Body of pancreas (tissue), 4 donors: ENCODE results near the gene GABRB1. TPM values are rescaled to one million over a fixed set of nuclear protein-coding genes. Genes with fewer than 3 reads are reported as not detected.

Experiments
- ATAC-seq: fragments of 150-250 bp; one replicate; pipeline ENCODE4 v1.9.1; 2016
- DNase-seq, 4 donors: peaks; one replicate each; pipeline ENCODE4 v3.0.0-alpha.2; 2019
- H3K27ac ChIP-seq, 4 donors: fragments of 200-600 bp; sonication (generic); 1 replicate in 3 of 4; 2 replicates in 1 of 4; pipeline versions ENCODE4 v1.5.1 to v1.6.1; 2016 to 2019; ENCODE audit warnings: mild to moderate bottlenecking in 1 of 4, mixed read lengths in 1 of 4, moderate library complexity in 1 of 4
- H3K27me3 ChIP-seq, 2 donors: fragments of 200-600 bp; sonication (generic); one replicate each; pipeline ENCODE4 v1.6.0; 2016; ENCODE audit warnings: mild to moderate bottlenecking in 1 of 2
- H3K36me3 ChIP-seq, 2 donors: fragments of 200-600 bp; sonication (generic); replicated peaks in 1 of 2; 2 replicates each; pipeline ENCODE4 v1.5.1; 2016; ENCODE audit warnings: low read depth in 2 of 2; ENCODE audit not compliant: insufficient read depth in 1 of 2
- H3K4me1 ChIP-seq: fragments of 200-600 bp; sonication (generic); one replicate; pipeline ENCODE4 v1.6.0; 2016
- H3K4me3 ChIP-seq, 2 donors: fragments of 200-600 bp; sonication (generic); 1 replicate in 1 of 2; 2 replicates in 1 of 2; pipeline ENCODE4 v1.5.1; 2016 to 2019
- H3K9me3 ChIP-seq, 3 donors: fragments of 200-600 bp; sonication (generic); 1 replicate in 2 of 3; 2 replicates in 1 of 3; pipeline ENCODE4 v1.5.1; 2016
- CTCF ChIP-seq, 7 experiments: fragments of 450-650 bp in 4 of 7; fragments of 200-600 bp in 3 of 7; sonication (generic) in 3 of 7; IDR thresholded peaks; one replicate each; pipeline ENCODE4 v1.5.1; 2016 to 2019; ENCODE audit warnings: antibody characterized with exemption in 7 of 7
- POLR2A ChIP-seq, 3 donors: fragments of 450-650 bp; IDR thresholded peaks; one replicate each; pipeline ENCODE4 v1.6.1; 2016; ENCODE audit warnings: antibody characterized with exemption in 3 of 3, mild to moderate bottlenecking in 2 of 3
- WGBS, 2 donors: methylation state at CpG; one replicate each; pipeline ENCODE4 v1.1.5; 2017; 5-methylcytosine and 5-hydroxymethylcytosine counted together
- intact Hi-C: fragments of 100-400 bp; cut with DNase I; formaldehyde crosslinking; loops from one replicate; pipeline ENCODE4 v1.15.1; 2023
- total RNA-seq, 2 donors: library from RNA; depleted of rRNA; stranded (reverse); fragments of >200 nt; gene quantifications; one replicate each; pipeline ENCODE4 v1.1.0, GENCODE V29; 2016

GABRB1 gene
- total RNA-seq, 2 donors from 2014 or later: not detected

DNA sequence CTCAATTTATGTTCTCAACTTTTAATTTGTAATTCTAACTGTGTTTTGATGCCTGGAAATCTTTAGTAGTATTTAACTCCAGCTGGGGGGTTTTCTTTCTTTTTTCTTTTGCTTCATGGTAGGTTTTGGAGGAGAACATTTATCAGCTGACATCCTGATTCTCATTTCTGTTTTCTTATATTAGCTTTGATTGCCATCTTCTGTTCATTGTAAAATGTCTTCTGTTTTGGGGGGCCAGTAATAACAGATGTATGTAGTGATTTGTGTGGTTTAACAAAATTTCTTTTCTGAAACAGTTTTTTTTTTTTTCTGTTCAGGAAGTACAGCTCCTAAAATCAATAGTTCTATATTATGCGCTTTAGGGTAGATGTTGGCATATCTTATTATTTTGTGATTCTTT, 182.2 kb downstream of the GABRB1 start:
- H3K4me3 ChIP-seq: no peak overlapping the region
- ATAC-seq: no peak
- no peaks in the 10 kb centered on the region for H3K27me3 ChIP-seq
- intact Hi-C loops: no loop called here
- no peak overlapping the region for H3K27ac ChIP-seq
- H3K36me3 ChIP-seq: no peaks in the 10 kb centered on the region
- TF ChIP-seq POLR2A (IDR thresholded peaks at IDR 0.05) (no peak), CTCF (IDR thresholded peaks at IDR 0.05) (no peak)
- H3K9me3 ChIP-seq: no peaks in the 10 kb centered on the region
- WGBS, 2 donors: 41 to 45% methylated on average over 1 of the region's 1 CpG
- DNase-seq: no peak
- H3K4me1 ChIP-seq: no peaks in the 10 kb centered on the region

- Histone ChIP-seq H3K4me1 (no peaks in the 10 kb centered on the region), H3K4me3 (no peak overlapping the region), H3K27me3 (no peaks in the 10 kb centered on the region), H3K36me3 (no peaks in the 10 kb centered on the region), H3K27ac (no peak overlapping the region), H3K9me3 (no peaks in the 10 kb centered on the region)
- intact Hi-C loops: no loop called here
- ATAC-seq: no peak
- no peak for DNase-seq
- TF ChIP-seq CTCF (IDR thresholded peaks at IDR 0.05) (no peak), POLR2A (IDR thresholded peaks at IDR 0.05) (no peak)
- WGBS, 2 donors: 17 to 29% methylated on average over 3 of the region's 3 CpGs
These were observed 182.6 kb downstream of the GABRB1 start for GRCh38 chr4:47213971-47214370.

- TF ChIP-seq CTCF (IDR thresholded peaks at IDR 0.05): no peak
- no peak for TF ChIP-seq POLR2A (IDR thresholded peaks at IDR 0.05)
- WGBS, 2 donors: 18 to 26% methylated on average over 1 of the region's 1 CpG
- H3K36me3 ChIP-seq: no peaks in the 10 kb centered on the region
These were observed 184.4 kb downstream of the GABRB1 start for GRCh38 chr4:47215759-47216158.

GRCh38 chr4:47217291-47217690, 185.9 kb downstream of the GABRB1 start:
- intact Hi-C loops: no loop called here
- 44 to 48% methylated on average over 1 of the region's 1 CpG for whole genome bisulfite sequencing, 2 donors
- H3K4me1 ChIP-seq: no peaks in the 10 kb centered on the region

More at GRCh38 chr4:47215759-47216158, 184.4 kb downstream of the GABRB1 start:
- DNase-seq: no peak
- Histone ChIP-seq H3K9me3 (no peaks in the 10 kb centered on the region), H3K4me1 (no peaks in the 10 kb centered on the region), H3K4me3 (no peak overlapping the region), H3K27me3 (no peaks in the 10 kb centered on the region), H3K27ac (no peak overlapping the region)
- intact Hi-C loops: no loop called here
- ATAC-seq: no peak

More at GRCh38 chr4:47217291-47217690, 185.9 kb downstream of the GABRB1 start:
- ATAC-seq: no peak
- TF ChIP-seq POLR2A (IDR thresholded peaks at IDR 0.05): no peak
- no peak for TF ChIP-seq CTCF (IDR thresholded peaks at IDR 0.05)
- Histone ChIP-seq H3K27me3 (no peaks in the 10 kb centered on the region), H3K27ac (no peak overlapping the region), H3K4me3 (no peak overlapping the region), H3K9me3 (no peaks in the 10 kb centered on the region), H3K36me3 (no peaks in the 10 kb centered on the region)
- DNase-seq: no peak
